ENCODE results near the gene MPRIP. TPM values are rescaled to one million over a fixed set of nuclear protein-coding genes. Genes with fewer than 3 reads are reported as not detected.

Gene MPRIP
- total and polyA plus RNA-seq, 12 donors = 88.5 to 234 (median 175) TPM

GRCh38 chr17:17062866-17063265, 20.6 kb downstream of the MPRIP start:
- intact Hi-C loops (cut with DNase I) = no loop called here
- TF ChIP-seq POLR2A (IDR thresholded peaks at IDR 0.05) = no peak
- TF ChIP-seq CTCF (IDR thresholded peaks at IDR 0.05) = no peak
- Histone ChIP-seq H3K4me1 (replicated peaks in 1 of 2) (peaks cover 30 to 52% of the 10 kb centered on the region in 2 donors), H3K27ac (peak overlapping the region in 1 of 5 donors; percentile 57), H3K9me3 (replicated peaks in 1 of 3) (no peaks in the 10 kb centered on the region), H3K4me3 (no peak overlapping the region), H3K27me3 (no peaks in the 10 kb centered on the region), H3K36me3 (replicated peaks in 1 of 2) (peaks cover 0 to 2% of the 10 kb centered on the region in 2 donors)
- 58 to 71% (median 67%) methylated on average over 7 of the region's 7 CpGs for WGBS, 4 donors
- DNase-seq = peak in 3 of 7 donors; percentile 16 to 60 (median 25)

- intact Hi-C loops (cut with DNase I) = no loop called here
- peak; percentile 70 to 88 (median 81) for DNase-seq
- peaks cover 30 to 52% of the 10 kb centered on the region in 2 donors for H3K4me1 ChIP-seq (replicated peaks in 1 of 2)
Measured at GRCh38 chr17:17063546-17064122, 21.4 kb downstream of the MPRIP start.

GRCh38 chr17:17064322-17064721, 22.1 kb downstream of the MPRIP start:
- H3K27me3 ChIP-seq = no peaks in the 10 kb centered on the region
- no peaks in the 10 kb centered on the region for H3K36me3 ChIP-seq (replicated peaks in 1 of 2)
- H3K27ac ChIP-seq = no peak overlapping the region
- peak in 2 of 7 donors; percentile 8 to 42 for DNase-seq
- intact Hi-C loops (cut with DNase I) = no loop called here
- 92 to 99% (median 93%) methylated on average over 7 of the region's 7 CpGs for WGBS, 4 donors
- no peaks in the 10 kb centered on the region for H3K9me3 ChIP-seq (replicated peaks in 1 of 3)
- peaks cover 30 to 56% of the 10 kb centered on the region in 2 donors for H3K4me1 ChIP-seq (replicated peaks in 1 of 2)
- H3K4me3 ChIP-seq = no peak overlapping the region
- no peak for TF ChIP-seq POLR2A (IDR thresholded peaks at IDR 0.05)
- TF ChIP-seq CTCF (IDR thresholded peaks at IDR 0.05) = no peak

More at GRCh38 chr17:17063546-17064122, 21.4 kb downstream of the MPRIP start:
- Histone ChIP-seq H3K36me3 (replicated peaks in 1 of 2) (no peaks in the 10 kb centered on the region), H3K27ac (peak overlapping the region in 1 of 5 donors; percentile 57), H3K27me3 (no peaks in the 10 kb centered on the region), H3K4me3 (no peak overlapping the region), H3K9me3 (replicated peaks in 1 of 3) (no peaks in the 10 kb centered on the region)
- WGBS, 4 donors = 63 to 74% (median 68%) methylated on average over 11 to 12 of the region's 12 CpGs
- no peak for TF ChIP-seq CTCF (IDR thresholded peaks at IDR 0.05)
- no peak for TF ChIP-seq POLR2A (IDR thresholded peaks at IDR 0.05)

- no peaks in the 10 kb centered on the region for H3K36me3 ChIP-seq (replicated peaks in 1 of 2)
- DNase-seq = no peak
- 78 to 83% (median 82%) methylated on average over 2 of the region's 2 CpGs for WGBS, 4 donors
- no peak for TF ChIP-seq CTCF (IDR thresholded peaks at IDR 0.05)
- TF ChIP-seq POLR2A (IDR thresholded peaks at IDR 0.05) = no peak
- H3K27me3 ChIP-seq = no peaks in the 10 kb centered on the region
- H3K9me3 ChIP-seq (replicated peaks in 1 of 3) = no peaks in the 10 kb centered on the region
- no peak overlapping the region for H3K27ac ChIP-seq
- H3K4me3 ChIP-seq = no peak overlapping the region
- intact Hi-C loops (cut with DNase I) = no loop called here
- H3K4me1 ChIP-seq (replicated peaks in 1 of 2) = peaks cover 25 to 47% of the 10 kb centered on the region in 2 donors
Measured at GRCh38 chr17:17066021-17066420, 23.8 kb downstream of the MPRIP start.
